SK-MEL-5 (cell line): ENCODE results near the gene APOBEC3F. TPM values are rescaled to one million over a fixed set of nuclear protein-coding genes. Genes with fewer than 3 reads are reported as not detected.
"Not testable (repeated sequence)": the region's sequence is repeated elsewhere in the genome, so short reads cannot be mapped to it uniquely, and the experiment has no call there.

ENCODE experiments used
- DNase-seq: peaks from one replicate; pipeline ENCODE4 v3.0.0-alpha.2; 2016; ENCODE audit warnings: low read depth, low spot score
- in situ Hi-C: cut with HindIII; loops from 2 replicates; pipeline ENCODE4 v1.10.0; 2016; ENCODE audit warnings: low sequenced_read_pairs, high pct_unique_total_duplicates, low pct_unique_long_range_greater_than_20kb
- polyA plus RNA-seq, 2 experiments: library from polyadenylated mRNA; depleted of rRNA; stranded (reverse); fragments of >200 nt; gene quantifications; 2 replicates each; pipeline ENCODE4 v1.2.3, GENCODE V29; 2015
- total RNA-seq: library from RNA; depleted of rRNA; stranded (reverse); fragments of >200 nt; shearing (Covaris generic); gene quantifications from 2 replicates; pipeline ENCODE4 v1.2.3, GENCODE V29; 2014; rRNA removed

The APOBEC3F gene
- total RNA-seq = 2.2 and 4.1 TPM in 2 replicates
- polyA plus RNA-seq (2015; cell fraction: cytosol; rRNA removed) = 7.9 and 10.6 TPM in 2 replicates
- polyA plus RNA-seq (2015; cell fraction: nucleus; rRNA removed) = 2.8 and 3.4 TPM in 2 replicates

- peak; percentile 61 for DNase-seq
- in situ Hi-C loops = not testable (repeated sequence)
Observed at GRCh38 chr22:39040538-39041296, at the start of gene APOBEC3F. Gene APOBEC3F, plus strand, starts transcription at chr22:39040864. Its CDS starts 97 bp downstream, at chr22:39040961.

- in situ Hi-C loops, DNase-seq: not testable (repeated sequence)
Observed at GRCh38 chr22:38992871-38993371, 47.7 kb upstream of the APOBEC3F start.

- no peak for DNase-seq
- in situ Hi-C loops = no loop called here
Observed at GRCh38 chr22:38996105-38996504, 44.6 kb upstream of the APOBEC3F start.

GRCh38 chr22:38997518-38997917 is 43.1 kb upstream of the APOBEC3F start:
- DNase-seq = no peak
- in situ Hi-C loops = no loop called here

- in situ Hi-C loops = no loop called here
- peak; percentile 95 for DNase-seq
Observed at GRCh38 chr22:39003165-39003638, 37.5 kb upstream of the APOBEC3F start.

- no peak for DNase-seq
- in situ Hi-C loops = no loop called here
Observed at GRCh38 chr22:39007177-39007576, 33.5 kb upstream of the APOBEC3F start.

GRCh38 chr22:39008271-39008850 is 32.3 kb upstream of the APOBEC3F start:
- DNase-seq, in situ Hi-C loops: not testable (repeated sequence)

GRCh38 chr22:39010946-39011345 is 29.7 kb upstream of the APOBEC3F start:
- no peak for DNase-seq
- in situ Hi-C loops = no loop called here

- in situ Hi-C loops = no loop called here
- no peak for DNase-seq
Observed at GRCh38 chr22:39012533-39013511, 27.8 kb upstream of the APOBEC3F start.

- in situ Hi-C loops, DNase-seq: not testable (repeated sequence)
Observed at GRCh38 chr22:39013561-39013941, 27.1 kb upstream of the APOBEC3F start.

GRCh38 chr22:39013942-39014722 is 26.5 kb upstream of the APOBEC3F start, which contains the start of gene APOBEC3C:
Gene APOBEC3C, plus strand, starts transcription at chr22:39014257. Its CDS starts 106 bp downstream, at chr22:39014363.
- in situ Hi-C loops = no loop called here
- DNase-seq = peak; percentile 73

- in situ Hi-C loops, DNase-seq: not testable (repeated sequence)
Observed at GRCh38 chr22:39014723-39015121, 25.9 kb upstream of the APOBEC3F start.

GRCh38 chr22:39016592-39016991 is 24.1 kb upstream of the APOBEC3F start:
- in situ Hi-C loops = no loop called here
- DNase-seq = no peak

GRCh38 chr22:39017596-39018365 is 22.9 kb upstream of the APOBEC3F start:
- in situ Hi-C loops = no loop called here
- no peak for DNase-seq

- in situ Hi-C loops = not testable (repeated sequence)
- DNase-seq = peak; percentile 47
Observed at GRCh38 chr22:39020021-39020651, 20.5 kb upstream of the APOBEC3F start.
